HUES64 (cell line): ENCODE measurements around the gene CD22.
"Not testable (repeated sequence)": the region's sequence is repeated elsewhere in the genome, so short reads cannot be mapped to it uniquely, and the experiment has no call there.

Experiments
- H3K27ac ChIP-seq: 2 replicates; pipeline ENCODE4 v1.7.0; 2013; ENCODE audit warnings: low read depth, low read length, inconsistent platforms
- H3K27me3 ChIP-seq: 2 replicates; pipeline ENCODE4 v1.6.1; 2013; ENCODE audit warnings: mild to moderate bottlenecking, low read length; ENCODE audit not compliant: insufficient read depth
- H3K36me3 ChIP-seq: 2 replicates; pipeline ENCODE4 v1.6.1; 2013; ENCODE audit warnings: mild to moderate bottlenecking, low read length; ENCODE audit not compliant: insufficient read depth
- H3K4me1 ChIP-seq: 2 replicates; pipeline ENCODE4 v1.6.1; 2013; ENCODE audit warnings: mild to moderate bottlenecking, low read length, moderate library complexity; ENCODE audit not compliant: insufficient read depth
- H3K4me3 ChIP-seq: 2 replicates; pipeline ENCODE4 v1.5.1; 2013; ENCODE audit warnings: mild to moderate bottlenecking, low read length, moderate library complexity
- H3K9ac ChIP-seq: 2 replicates; pipeline ENCODE4 v1.6.1; 2013; ENCODE audit warnings: mild to moderate bottlenecking, low read depth, low read length
- H3K9me3 ChIP-seq: 2 replicates; pipeline ENCODE4 v1.6.1; 2013; ENCODE audit warnings: low read depth, low read length; ENCODE audit not compliant: insufficient read depth
- WGBS: fragments of 150-250, 120-280 bp; methylation state at CpG from one replicate; pipeline ENCODE4 v1.1.7; 2013; ENCODE audit warnings: missing lambda C conversion rate; 5-methylcytosine and 5-hydroxymethylcytosine counted together

CD22 gene

DNA sequence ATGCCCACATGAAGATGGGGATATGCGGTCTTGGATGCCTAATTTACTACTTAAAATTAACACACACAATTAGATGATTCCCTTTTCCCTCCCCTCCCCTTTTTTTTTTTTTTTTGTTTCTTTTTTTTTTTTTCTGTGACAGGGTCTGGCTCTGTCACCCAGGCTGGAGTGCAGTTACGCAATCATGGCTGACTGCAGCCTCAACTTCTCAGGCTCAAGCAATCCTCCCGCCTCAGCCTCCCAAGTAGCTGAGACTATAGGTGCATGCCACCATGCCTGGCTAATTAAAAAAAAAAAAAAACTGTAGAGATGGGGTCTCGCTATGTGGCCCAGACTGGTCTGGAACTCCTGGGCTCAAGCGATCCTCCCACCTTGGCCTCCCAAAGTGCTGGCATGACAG is 50.6 kb downstream of the CD22 start:
- H3K27ac ChIP-seq, H3K27me3 ChIP-seq, H3K9ac ChIP-seq, H3K4me3 ChIP-seq, H3K36me3 ChIP-seq, H3K4me1 ChIP-seq: not testable (repeated sequence)
- 93% methylated on average over 5 of the region's 5 CpGs for WGBS
- H3K9me3 ChIP-seq, result peaks cover 12% of the 10 kb centered on the region

DNA sequence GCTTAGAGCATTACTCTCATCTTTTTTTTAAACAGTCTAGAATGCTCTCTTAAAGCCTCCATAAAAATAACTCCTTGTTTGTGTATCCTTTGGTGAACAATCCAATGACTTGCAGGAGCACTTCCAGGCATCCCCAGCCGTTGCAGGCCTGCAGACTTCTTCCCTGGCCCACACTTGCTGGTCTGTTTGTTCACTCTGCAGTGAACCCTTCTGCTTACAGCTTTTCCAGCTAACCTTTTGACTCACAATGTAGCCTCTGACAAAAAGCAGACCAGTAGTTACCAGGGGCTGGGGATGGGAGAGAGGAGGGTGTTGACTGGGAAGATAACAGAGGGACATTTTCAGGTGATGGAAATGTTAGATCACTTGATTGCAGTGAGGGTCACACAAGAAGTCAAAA is 51.0 kb downstream of the CD22 start:
- Histone ChIP-seq H3K27me3 (no peaks in the 10 kb centered on the region), H3K4me1 (no peaks in the 10 kb centered on the region), H3K4me3 (no peak overlapping the region), H3K9me3 (peaks cover 15% of the 10 kb centered on the region), H3K27ac (no peak overlapping the region), H3K36me3 (no peaks in the 10 kb centered on the region), H3K9ac (no peak overlapping the region)
- 87% methylated on average over 1 of the region's 1 CpG for WGBS

DNA sequence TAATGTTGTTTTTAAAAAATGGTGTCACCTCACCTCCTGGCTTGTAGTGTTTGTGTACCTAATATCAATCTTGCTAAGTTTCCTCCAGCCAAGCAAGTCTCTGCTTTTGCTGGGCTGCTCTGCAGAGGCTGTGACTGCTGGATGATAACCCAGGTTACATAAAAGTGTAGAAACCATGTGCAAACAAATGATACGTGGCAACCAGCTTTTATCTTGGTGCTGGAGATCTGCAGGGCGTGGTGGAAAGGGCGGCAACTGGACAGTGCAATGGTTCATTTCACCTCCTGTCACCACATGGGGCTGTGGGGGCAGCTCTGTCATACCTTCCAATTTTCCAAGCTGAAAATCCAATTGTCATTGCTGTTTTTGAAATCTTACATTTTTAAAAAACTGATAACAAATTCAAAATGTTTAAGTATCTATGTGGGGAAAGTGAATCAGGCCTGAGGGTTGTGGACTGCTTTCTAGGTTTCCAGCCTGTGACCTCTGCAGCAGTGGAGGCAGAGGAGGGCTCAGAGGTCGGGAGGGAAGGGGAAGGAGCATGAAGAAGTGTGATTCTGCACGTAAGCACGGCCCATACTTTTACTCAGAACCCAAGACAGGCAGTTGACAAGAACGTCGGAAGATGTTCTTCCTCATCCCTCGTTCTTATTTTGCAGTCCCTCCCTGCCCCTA is 51.6 kb downstream of the CD22 start:
- H3K27me3 ChIP-seq, result no peaks in the 10 kb centered on the region
- no peaks in the 10 kb centered on the region for H3K36me3 ChIP-seq
- no peak overlapping the region for H3K27ac ChIP-seq
- H3K9me3 ChIP-seq, result peaks cover 21% of the 10 kb centered on the region
- no peak overlapping the region for H3K9ac ChIP-seq
- H3K4me3 ChIP-seq, result no peak overlapping the region
- 85% methylated on average over 9 of the region's 9 CpGs for WGBS
- H3K4me1 ChIP-seq, result no peaks in the 10 kb centered on the region

DNA sequence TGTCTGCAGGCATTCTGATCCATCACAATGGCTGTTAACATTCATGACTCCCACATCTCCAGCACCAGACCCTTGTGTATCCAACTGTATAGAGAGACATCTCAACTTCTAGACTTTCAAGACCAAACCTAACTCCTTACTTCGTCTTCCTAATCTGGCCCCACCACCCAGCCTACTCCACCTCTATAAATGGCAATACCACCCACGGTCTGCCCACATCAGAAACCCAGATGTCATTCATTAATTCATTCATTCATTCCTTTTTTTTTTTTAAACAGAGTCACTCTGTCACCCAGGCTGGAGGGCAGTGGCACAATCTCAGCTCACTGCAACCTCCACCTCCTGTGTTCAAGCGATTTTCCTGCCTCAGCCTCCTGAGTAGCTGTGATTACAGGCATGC is 52.3 kb downstream of the CD22 start:
- H3K4me3 ChIP-seq, result no peak overlapping the region
- no peaks in the 10 kb centered on the region for H3K4me1 ChIP-seq
- WGBS, result 82% methylated on average over 3 of the region's 3 CpGs
- H3K9ac ChIP-seq, result no peak overlapping the region
- peaks cover 26% of the 10 kb centered on the region for H3K9me3 ChIP-seq
- no peaks in the 10 kb centered on the region for H3K36me3 ChIP-seq
- no peak overlapping the region for H3K27ac ChIP-seq
- H3K27me3 ChIP-seq, result no peaks in the 10 kb centered on the region

- WGBS, result 95% methylated on average over 6 of the region's 6 CpGs
- Histone ChIP-seq H3K9ac (no peak overlapping the region), H3K4me3 (no peak overlapping the region), H3K27ac (no peak overlapping the region), H3K36me3 (no peaks in the 10 kb centered on the region), H3K9me3 (peaks cover 32% of the 10 kb centered on the region), H3K27me3 (no peaks in the 10 kb centered on the region), H3K4me1 (no peaks in the 10 kb centered on the region)
These were observed 52.9 kb downstream of the CD22 start for GRCh38 chr19:35381926-35382325.

- Histone ChIP-seq H3K9me3 (peaks cover 39% of the 10 kb centered on the region), H3K27ac (no peak overlapping the region), H3K27me3 (no peaks in the 10 kb centered on the region), H3K9ac (no peak overlapping the region), H3K36me3 (no peaks in the 10 kb centered on the region), H3K4me3 (no peak overlapping the region), H3K4me1 (no peaks in the 10 kb centered on the region)
- WGBS, result 94% methylated on average over 2 of the region's 2 CpGs
These were observed 54.5 kb downstream of the CD22 start for GRCh38 chr19:35383536-35383935.

- Histone ChIP-seq H3K9ac (no peak overlapping the region), H3K36me3 (no peaks in the 10 kb centered on the region), H3K4me1 (no peaks in the 10 kb centered on the region), H3K27ac (no peak overlapping the region), H3K9me3 (peaks cover 35% of the 10 kb centered on the region), H3K4me3 (no peak overlapping the region), H3K27me3 (no peaks in the 10 kb centered on the region)
- WGBS, result 97% methylated on average over 6 of the region's 6 CpGs
These were observed 59.5 kb downstream of the CD22 start for GRCh38 chr19:35388277-35389054.

DNA sequence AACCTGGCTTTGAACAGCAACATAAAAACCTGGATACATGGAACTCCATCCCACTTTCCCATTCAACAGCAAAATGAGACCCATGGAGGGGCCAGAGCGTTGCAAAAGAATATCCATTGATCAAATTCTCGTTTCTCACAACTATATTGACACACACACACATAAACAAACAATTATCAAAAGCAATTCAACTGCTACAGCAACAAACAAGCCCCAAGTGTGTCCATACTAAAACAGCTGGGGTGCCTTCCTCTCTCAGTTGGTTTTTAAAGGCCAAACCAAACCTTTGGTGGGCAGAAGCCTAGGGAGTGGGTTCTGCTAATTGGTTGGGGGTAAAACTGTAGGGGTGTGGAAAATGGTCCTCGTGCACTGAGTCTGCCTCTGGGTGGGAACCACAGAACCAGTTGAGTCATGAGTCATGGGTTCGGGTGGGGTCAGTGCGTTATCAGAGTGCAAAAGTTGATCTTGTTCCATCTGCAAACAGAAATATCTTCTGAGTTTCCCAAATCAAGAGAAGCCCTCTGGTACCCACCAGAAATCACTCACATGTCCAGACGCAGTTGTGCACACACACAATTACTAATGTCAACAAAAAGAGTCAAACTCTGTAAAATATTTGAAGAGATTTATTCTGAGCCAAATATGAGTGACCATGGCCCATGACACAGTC is 60.3 kb downstream of the CD22 start:
- Histone ChIP-seq H3K27ac (no peak overlapping the region), H3K4me3 (no peak overlapping the region)
- WGBS, result 92% methylated on average over 6 of the region's 6 CpGs

DNA sequence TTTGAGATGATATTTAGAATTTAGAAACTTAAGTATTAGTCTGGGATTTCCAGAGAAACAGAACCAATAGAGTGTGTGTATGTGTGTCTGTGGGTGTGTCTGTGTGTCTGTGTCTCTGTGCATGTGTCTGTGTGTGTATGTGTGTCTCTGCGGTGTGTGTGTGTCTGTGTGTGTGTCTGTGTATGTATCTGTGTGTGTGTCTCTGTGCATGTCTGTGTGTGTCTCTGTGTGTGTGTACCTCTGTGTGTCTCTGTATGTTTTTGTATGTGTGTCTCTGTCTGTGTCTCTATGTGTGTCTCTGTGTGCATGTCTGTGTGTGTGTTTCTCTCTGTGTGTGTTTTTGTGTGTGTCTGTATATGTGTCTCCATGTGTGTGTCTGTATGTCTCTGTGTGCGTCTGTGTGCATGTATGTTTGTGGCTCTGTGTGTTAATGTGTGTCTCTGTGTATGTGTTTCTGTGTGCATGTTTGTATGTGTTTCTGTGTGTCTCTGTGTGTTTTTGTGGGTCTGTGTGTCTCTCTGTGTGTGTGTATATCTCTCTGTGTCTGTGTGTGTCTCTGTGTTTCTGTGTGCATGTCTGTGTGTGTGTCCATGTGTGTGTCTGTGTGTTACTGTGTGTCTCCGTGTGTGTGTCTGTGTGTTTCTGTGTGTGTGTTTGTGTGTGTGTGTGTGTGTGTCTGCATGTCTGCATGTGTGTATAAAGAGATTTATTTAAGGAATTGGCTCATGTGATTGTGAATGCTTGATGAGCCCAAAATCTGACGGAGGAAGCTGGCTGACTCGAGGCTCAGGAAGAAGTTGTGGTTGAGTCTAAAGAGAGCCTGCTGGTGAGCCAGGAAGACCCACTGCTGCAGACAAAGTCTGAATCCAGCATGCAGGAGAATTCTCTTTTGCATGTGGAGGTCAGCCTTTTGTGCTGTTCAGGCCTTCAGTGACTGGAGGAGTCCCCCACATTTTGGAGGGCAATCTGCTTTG is 64.0 kb downstream of the CD22 start:
- Histone ChIP-seq H3K4me1 (no peaks in the 10 kb centered on the region), H3K4me3 (no peak overlapping the region), H3K36me3 (no peaks in the 10 kb centered on the region), H3K9ac (no peak overlapping the region), H3K27ac (no peak overlapping the region), H3K9me3 (no peaks in the 10 kb centered on the region; the same call in 1 of the 2 replicates), H3K27me3 (no peaks in the 10 kb centered on the region)
- WGBS, result 91% methylated on average over 5 of the region's 5 CpGs

More for the DNA sequence above, 60.3 kb downstream of the CD22 start:
- no peaks in the 10 kb centered on the region for H3K27me3 ChIP-seq
- H3K9ac ChIP-seq, result no peak overlapping the region
- no peaks in the 10 kb centered on the region for H3K36me3 ChIP-seq
- no peaks in the 10 kb centered on the region for H3K4me1 ChIP-seq
- peaks cover 29% of the 10 kb centered on the region for H3K9me3 ChIP-seq

GRCh38 chr19:35395382-35396199 is 66.6 kb downstream of the CD22 start:
- Histone ChIP-seq H3K4me1 (no peaks in the 10 kb centered on the region), H3K27me3 (no peaks in the 10 kb centered on the region), H3K36me3 (no peaks in the 10 kb centered on the region), H3K27ac (no peak overlapping the region), H3K4me3 (no peak overlapping the region), H3K9ac (no peak overlapping the region), H3K9me3 (no peaks in the 10 kb centered on the region)
- WGBS, result 61% methylated on average over 17 of the region's 19 CpGs
